ENCODE measurements around the gene RS1.

RS1 gene

GRCh38 chrX:18616688-18617406 lies 55.1 kb downstream of the RS1 start:
- H3K4me3 ChIP-seq (ENCODE audit: low read depth, low read length) = no peak overlapping the region
- no peak for DNase-seq (ENCODE audit: low read depth)
- TF ChIP-seq CTCF (IDR thresholded peaks at IDR 0.05; ENCODE audit: control insufficient read depth, extremely low read depth, insufficient read depth) = no peak

GRCh38 chrX:18613930-18614639 lies 57.8 kb downstream of the RS1 start:
- no peak for DNase-seq (ENCODE audit: low read depth)
- no peak for TF ChIP-seq CTCF (IDR thresholded peaks at IDR 0.05; ENCODE audit: control insufficient read depth, extremely low read depth, insufficient read depth)
- H3K4me3 ChIP-seq (ENCODE audit: low read depth, low read length) = no peak overlapping the region

GRCh38 chrX:18607966-18608365 lies 63.9 kb downstream of the RS1 start:
- no peak for TF ChIP-seq CTCF (IDR thresholded peaks at IDR 0.05; ENCODE audit: control insufficient read depth, extremely low read depth, insufficient read depth)
- H3K4me3 ChIP-seq (ENCODE audit: low read depth, low read length) = no peak overlapping the region
- DNase-seq (ENCODE audit: low read depth) = no peak

GRCh38 chrX:18598413-18598812 lies 73.5 kb downstream of the RS1 start:
- no peak overlapping the region for H3K4me3 ChIP-seq (ENCODE audit: low read depth, low read length)
- DNase-seq (ENCODE audit: low read depth) = no peak
- TF ChIP-seq CTCF (IDR thresholded peaks at IDR 0.05; ENCODE audit: control insufficient read depth, extremely low read depth, insufficient read depth) = no peak

GRCh38 chrX:18596096-18596495 lies 75.8 kb downstream of the RS1 start:
- no peak for TF ChIP-seq CTCF (IDR thresholded peaks at IDR 0.05; ENCODE audit: control insufficient read depth, extremely low read depth, insufficient read depth)
- H3K4me3 ChIP-seq (ENCODE audit: low read depth, low read length) = no peak overlapping the region
- no peak for DNase-seq (ENCODE audit: low read depth)

GRCh38 chrX:18594079-18594478 lies 77.8 kb downstream of the RS1 start:
- no peak overlapping the region for H3K4me3 ChIP-seq (ENCODE audit: low read depth, low read length)
- TF ChIP-seq CTCF (IDR thresholded peaks at IDR 0.05; ENCODE audit: control insufficient read depth, extremely low read depth, insufficient read depth) = no peak
- no peak for DNase-seq (ENCODE audit: low read depth)

Data from LNCaP clone FGC (cell line).